Kidney (tissue), 14 donors: ENCODE results near the gene KCNS3. TPM values are rescaled to one million over a fixed set of nuclear protein-coding genes. Genes with fewer than 3 reads are reported as not detected.

Experiments used
- DNase-seq, 5 donors: peaks; one replicate each; pipeline ENCODE4 v3.0.0-alpha.2; 2013 to 2020
- FAIRE-seq: peaks from 2 replicates; lab custom pipeline; 2012; peaks lifted over from hg19 to GRCh38; lab: Jason Lieb, UNC
- H3K27ac ChIP-seq, 2 donors: one replicate each; pipeline ENCODE4 v1.7.0; 2013; ENCODE audit warnings: low read depth in 2 of 2, low read length in 2 of 2, inconsistent platforms in 1 of 2
- H3K27me3 ChIP-seq: one replicate; pipeline ENCODE4 v1.7.1; 2013; ENCODE audit warnings: low read length, inconsistent platforms; ENCODE audit not compliant: control insufficient read depth, insufficient read depth
- H3K36me3 ChIP-seq, 3 donors: one replicate each; pipeline versions ENCODE4 v1.7.0 to v1.7.1; 2013; ENCODE audit warnings: low read length in 3 of 3, control low read depth in 1 of 3, inconsistent platforms in 1 of 3; ENCODE audit not compliant: insufficient read depth in 3 of 3, control insufficient read depth in 2 of 3
- H3K4me1 ChIP-seq, 3 donors: one replicate each; pipeline versions ENCODE4 v1.7.0 to v1.7.1; 2013; ENCODE audit warnings: low read length in 3 of 3, inconsistent platforms in 1 of 3, low read depth in 1 of 3; ENCODE audit not compliant: control insufficient read depth in 2 of 3, insufficient read depth in 2 of 3
- H3K4me3 ChIP-seq, 3 donors: one replicate each; pipeline versions ENCODE4 v1.7.0 to v1.8.1; 2013; ENCODE audit warnings: low read length in 3 of 3, control low read depth in 1 of 3, inconsistent platforms in 1 of 3
- H3K9ac ChIP-seq, 3 donors: one replicate each; pipeline versions ENCODE4 v1.7.0 to v1.7.1; 2013; ENCODE audit warnings: low read length in 3 of 3, control low read depth in 1 of 3, inconsistent platforms in 1 of 3
- H3K9me3 ChIP-seq, 3 donors: one replicate each; pipeline versions ENCODE4 v1.7.0 to v1.7.1; 2013; ENCODE audit warnings: low read length in 3 of 3, control low read depth in 1 of 3, inconsistent platforms in 1 of 3; ENCODE audit not compliant: control insufficient read depth in 2 of 3, insufficient read depth in 1 of 3
- intact Hi-C: fragments of 100-400 bp; cut with DNase I; formaldehyde crosslinking; loops from one replicate; pipeline ENCODE4 v1.11.1; 2022
- polyA plus RNA-seq: library from polyadenylated mRNA; stranded (reverse); fragments of 350-450 nt; fragmentation: Illumina TruSeq; extraction: RNeasy Lipid Tissue Mini Kit (QIAGEN cat#74804); gene quantifications from one replicate; pipeline ENCODE4 v1.2.3, GENCODE V29; 2014; ENCODE audit warnings: low read depth, low replicate concordance; ENCODE audit not compliant: insufficient read depth
- total RNA-seq: library from RNA; stranded (reverse); fragmentation: NEBNext Ultra II Directional; extraction: Animal tissue kit (Norgen Biotek cat#: 25700); gene quantifications from one replicate; pipeline ENCODE4 v1.2.1, GENCODE V29; 2021
- TF ChIP-seq, protein P1 (sequence below): IDR thresholded peaks from 3 replicates; pipeline ENCODE4 v1.5.1; 2012; ENCODE audit warnings: mild to moderate bottlenecking, moderate library complexity, borderline replicate concordance; ENCODE audit not compliant: insufficient read depth; ENCODE audit errors: extremely low read depth
- donor health status: control.
- donor health status: control.
- donor health status: control.
- donor health status: control.
- donor health status: control.
- donor health status: DM: yes; HTN: yes; CAD: no.
- donor health status: Normal renal cell carcinoma (clear cell type).

The KCNS3 gene
- total and polyA plus RNA-seq, 2 donors from 2014 or later: 4.4 to 7.3 TPM

DNA sequence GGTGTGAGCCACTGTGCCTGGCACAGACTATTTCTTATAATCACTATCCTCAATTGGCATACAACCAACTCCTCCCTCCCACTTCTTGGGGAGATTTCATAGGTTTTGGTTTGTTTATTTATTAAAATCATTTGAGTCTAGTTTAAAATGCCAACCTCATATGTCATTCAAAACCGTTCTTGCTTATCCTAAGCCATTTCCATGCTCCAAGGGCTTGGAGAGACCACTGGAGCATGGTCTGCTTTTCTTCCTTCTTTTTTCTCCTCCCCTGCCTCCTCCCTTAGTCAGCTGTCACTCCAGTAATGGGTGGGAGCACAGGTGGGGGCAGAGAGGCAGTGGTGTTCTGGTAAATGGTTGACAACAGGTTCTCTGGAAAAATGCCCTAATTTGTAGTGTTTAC lies 20.4 kb upstream of the KCNS3 start:
- FAIRE-seq (no peak), DNase-seq (peak in 2 of 5 donors; percentile 17 to 34)
- Histone ChIP-seq H3K36me3 (no peaks in the 10 kb centered on the region), H3K27me3 (no peaks in the 10 kb centered on the region), H3K4me1 (no peaks in the 10 kb centered on the region), H3K9ac (no peak overlapping the region), H3K9me3 (no peaks in the 10 kb centered on the region), H3K27ac (no peak overlapping the region), H3K4me3 (no peak overlapping the region)
- intact Hi-C loops: loop anchor here (10.0 kb wide), 1 partner anchor 517 kb away; no protein-coding TSS in a partner anchor
- TF ChIP-seq, protein P1, sequence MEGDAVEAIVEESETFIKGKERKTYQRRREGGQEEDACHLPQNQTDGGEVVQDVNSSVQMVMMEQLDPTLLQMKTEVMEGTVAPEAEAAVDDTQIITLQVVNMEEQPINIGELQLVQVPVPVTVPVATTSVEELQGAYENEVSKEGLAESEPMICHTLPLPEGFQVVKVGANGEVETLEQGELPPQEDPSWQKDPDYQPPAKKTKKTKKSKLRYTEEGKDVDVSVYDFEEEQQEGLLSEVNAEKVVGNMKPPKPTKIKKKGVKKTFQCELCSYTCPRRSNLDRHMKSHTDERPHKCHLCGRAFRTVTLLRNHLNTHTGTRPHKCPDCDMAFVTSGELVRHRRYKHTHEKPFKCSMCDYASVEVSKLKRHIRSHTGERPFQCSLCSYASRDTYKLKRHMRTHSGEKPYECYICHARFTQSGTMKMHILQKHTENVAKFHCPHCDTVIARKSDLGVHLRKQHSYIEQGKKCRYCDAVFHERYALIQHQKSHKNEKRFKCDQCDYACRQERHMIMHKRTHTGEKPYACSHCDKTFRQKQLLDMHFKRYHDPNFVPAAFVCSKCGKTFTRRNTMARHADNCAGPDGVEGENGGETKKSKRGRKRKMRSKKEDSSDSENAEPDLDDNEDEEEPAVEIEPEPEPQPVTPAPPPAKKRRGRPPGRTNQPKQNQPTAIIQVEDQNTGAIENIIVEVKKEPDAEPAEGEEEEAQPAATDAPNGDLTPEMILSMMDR: no peak

DNA sequence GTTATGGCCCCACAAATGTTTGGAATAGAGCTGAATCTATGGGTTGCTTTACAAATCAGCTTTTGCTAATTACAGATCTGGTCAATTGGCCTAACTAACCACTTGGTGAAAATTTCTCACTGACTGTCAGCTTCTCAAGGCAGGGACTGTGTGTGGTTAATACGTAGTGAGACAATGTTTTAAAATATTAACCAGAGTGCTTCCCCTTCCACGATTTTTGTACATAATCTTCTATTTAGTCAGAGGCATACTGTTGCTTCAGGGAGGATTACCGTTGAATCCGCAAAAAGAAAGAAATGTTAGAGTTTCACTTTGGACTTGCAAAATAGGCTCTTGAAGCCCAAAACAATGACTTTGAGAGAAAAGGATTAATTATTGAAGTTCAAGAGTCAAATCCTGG lies 14.9 kb upstream of the KCNS3 start:
- H3K4me1 ChIP-seq: no peaks in the 10 kb centered on the region
- no peak overlapping the region for H3K9ac ChIP-seq
- no peaks in the 10 kb centered on the region for H3K36me3 ChIP-seq
- TF ChIP-seq, protein P1: no peak
- intact Hi-C loops: no loop called here
- no peak overlapping the region for H3K27ac ChIP-seq
- H3K4me3 ChIP-seq: no peak overlapping the region
- FAIRE-seq (no peak), DNase-seq (no peak)
- no peaks in the 10 kb centered on the region for H3K9me3 ChIP-seq
- H3K27me3 ChIP-seq: no peaks in the 10 kb centered on the region

DNA sequence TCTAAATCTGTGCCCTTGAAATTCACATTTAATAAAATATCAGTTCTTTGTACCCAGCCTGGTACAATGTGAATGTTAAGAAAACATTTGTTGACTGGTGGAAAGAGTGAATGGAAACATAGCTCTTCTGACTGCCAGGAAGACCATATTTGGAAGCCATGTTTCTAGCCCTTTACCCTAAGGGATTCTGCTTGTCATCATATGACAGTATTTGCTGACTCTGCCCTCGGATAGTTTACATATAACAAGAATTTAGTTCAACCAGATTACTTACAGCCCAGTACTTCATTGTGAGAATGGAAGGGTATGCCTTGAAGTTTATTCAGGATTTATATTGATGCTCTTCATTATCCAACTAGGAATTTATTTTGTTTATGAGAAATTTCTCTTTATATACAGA lies 13.8 kb upstream of the KCNS3 start:
- no peak overlapping the region for H3K4me3 ChIP-seq
- no peak overlapping the region for H3K9ac ChIP-seq
- no peaks in the 10 kb centered on the region for H3K4me1 ChIP-seq
- H3K9me3 ChIP-seq: no peaks in the 10 kb centered on the region
- intact Hi-C loops: no loop called here
- no peak for DNase-seq
- TF ChIP-seq, protein P1: no peak
- no peaks in the 10 kb centered on the region for H3K36me3 ChIP-seq
- H3K27me3 ChIP-seq: no peaks in the 10 kb centered on the region
- H3K27ac ChIP-seq: no peak overlapping the region
- FAIRE-seq: no peak

DNA sequence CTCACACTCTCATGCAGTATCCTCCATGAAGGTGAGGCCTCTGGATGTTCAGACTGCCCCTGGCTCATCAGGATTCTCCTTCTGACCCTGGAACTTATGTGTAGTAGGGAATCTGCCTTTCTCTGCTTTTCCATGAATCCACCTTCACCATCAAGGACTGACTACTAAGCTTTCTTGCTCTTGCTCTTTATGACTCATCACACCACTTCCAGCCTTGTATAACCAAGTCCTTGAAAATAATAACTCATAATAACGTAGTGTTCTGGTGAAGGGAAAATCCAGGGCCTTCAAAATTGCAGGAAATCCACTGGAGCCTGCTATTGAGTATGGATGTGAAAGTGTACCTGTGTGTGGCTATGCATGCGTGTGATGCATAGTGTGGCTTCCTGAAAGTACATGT lies 11.3 kb upstream of the KCNS3 start:
- no peaks in the 10 kb centered on the region for H3K9me3 ChIP-seq
- intact Hi-C loops: no loop called here
- DNase-seq: no peak
- FAIRE-seq: no peak
- TF ChIP-seq, protein P1: no peak
- no peaks in the 10 kb centered on the region for H3K27me3 ChIP-seq
- no peaks in the 10 kb centered on the region for H3K36me3 ChIP-seq
- no peak overlapping the region for H3K9ac ChIP-seq
- H3K27ac ChIP-seq: no peak overlapping the region
- no peak overlapping the region for H3K4me3 ChIP-seq
- H3K4me1 ChIP-seq: no peaks in the 10 kb centered on the region
